Activated gamma-delta T cell treated with anti-CD3 and anti-CD28 coated beads, Interleukin-2, amount 50 U/mL, for 16 hours (primary cell): ENCODE results near the gene CCNF.

Source experiments
- DNase-seq: peaks from one replicate; pipeline ENCODE4 v3.0.0-alpha.2; 2020; ENCODE audit warnings: low read depth

The CCNF gene

GRCh38 chr16:2485811-2486507 lies 56.7 kb downstream of the CCNF start:
- DNase-seq, result no peak

GRCh38 chr16:2486645-2487516 lies 57.6 kb downstream of the CCNF start:
- peak; percentile 70 for DNase-seq

GRCh38 chr16:2487517-2487842 lies 58.2 kb downstream of the CCNF start:
- no peak for DNase-seq

GRCh38 chr16:2487903-2488531 lies 58.8 kb downstream of the CCNF start:
- no peak for DNase-seq

GRCh38 chr16:2489581-2489980 lies 60.3 kb downstream of the CCNF start:
- no peak for DNase-seq

- no peak for DNase-seq
These were observed 61.2 kb downstream of the CCNF start for GRCh38 chr16:2490190-2491105.

- no peak for DNase-seq
These were observed 63.0 kb downstream of the CCNF start for GRCh38 chr16:2492292-2492691.

- no peak for DNase-seq
These were observed 64.4 kb downstream of the CCNF start for GRCh38 chr16:2493605-2494004.

- no peak for DNase-seq
These were observed 65.4 kb downstream of the CCNF start for GRCh38 chr16:2494616-2495015.

GRCh38 chr16:2495041-2495440 lies 65.8 kb downstream of the CCNF start:
- no peak for DNase-seq

- no peak for DNase-seq
These were observed 67.2 kb downstream of the CCNF start for GRCh38 chr16:2496223-2497115.

GRCh38 chr16:2497116-2497630 lies 67.9 kb downstream of the CCNF start:
- no peak for DNase-seq

GRCh38 chr16:2497695-2498484 lies 68.6 kb downstream of the CCNF start:
- DNase-seq, result no peak

- no peak for DNase-seq
These were observed 69.4 kb downstream of the CCNF start for GRCh38 chr16:2498531-2499253.

GRCh38 chr16:2499454-2499853 lies 70.2 kb downstream of the CCNF start:
- no peak for DNase-seq

GRCh38 chr16:2499890-2500429 lies 70.7 kb downstream of the CCNF start:
- DNase-seq, result no peak

GRCh38 chr16:2500430-2500917 lies 71.2 kb downstream of the CCNF start:
- no peak for DNase-seq

- DNase-seq, result peak; percentile 73
These were observed 71.9 kb downstream of the CCNF start for GRCh38 chr16:2500918-2501750.
